Right atrium auricular region (tissue), 2 donors: Measurements from ENCODE around the gene MAIP1. TPM values are rescaled to one million over a fixed set of nuclear protein-coding genes. Genes with fewer than 3 reads are reported as not detected.
"Not testable (repeated sequence)": the region's sequence is repeated elsewhere in the genome, so short reads cannot be mapped to it uniquely, and the experiment has no call there.

Experiments
- DNase-seq: peaks from one replicate; pipeline ENCODE4 v3.0.0-alpha.2; 2019; ENCODE audit warnings: low spot score
- H3K27ac ChIP-seq, 2 donors: fragments of 200-600 bp; sonication (generic); 1 replicate in 1 of 2; 2 replicates in 1 of 2; pipeline ENCODE4 v1.5.1; 2016 to 2019
- H3K27me3 ChIP-seq, 2 donors: fragments of 200-600 bp; sonication (generic); one replicate each; pipeline versions ENCODE4 v1.5.1 to v1.6.0; 2017 to 2019
- H3K36me3 ChIP-seq: fragments of 200-600 bp; sonication (generic); one replicate; pipeline ENCODE4 v1.5.1; 2016
- H3K4me1 ChIP-seq, 2 donors: fragments of 200-600 bp; sonication (generic); one replicate each; pipeline versions ENCODE4 v1.5.1 to v1.6.0; 2017 to 2019
- H3K4me3 ChIP-seq, 2 donors: fragments of 200-600 bp; sonication (generic); 1 replicate in 1 of 2; 2 replicates in 1 of 2; pipeline ENCODE4 v1.5.1; 2017 to 2019; ENCODE audit warnings: mild to moderate bottlenecking in 1 of 2, moderate library complexity in 1 of 2
- H3K9me3 ChIP-seq, 2 donors: fragments of 200-600 bp; sonication (generic); one replicate each; pipeline ENCODE4 v1.5.1; 2019
- CTCF ChIP-seq, 2 donors: fragments of 200-600 bp; sonication (generic); IDR thresholded peaks; one replicate each; pipeline ENCODE4 v1.5.1; 2019; ENCODE audit warnings: antibody characterized with exemption in 2 of 2
- total RNA-seq, 2 donors: library from RNA; depleted of rRNA; stranded (reverse); fragments of >200 nt; gene quantifications; one replicate each; pipeline ENCODE4 v1.1.0, GENCODE V29; 2016

The MAIP1 gene
- 10 to 100 TPM; 11.0 to 18.2 TPM for total RNA-seq

- H3K27ac ChIP-seq, result peak within 1 kb of the TSS; percentile 90 to 92
- peaks cover 7% of the 10 kb centered on the region for H3K36me3 ChIP-seq
- peaks cover 0 to 41% of the 10 kb centered on the region in 2 donors for H3K4me1 ChIP-seq
- H3K9me3 ChIP-seq, result no peaks in the 10 kb centered on the region
- peak; percentile 82 for DNase-seq
- H3K4me3 ChIP-seq, result peak within 1 kb of the TSS; percentile 88 to 91
- peak in 1 of 2 donors; percentile 48 for TF ChIP-seq CTCF (IDR thresholded peaks at IDR 0.05)
- no peaks in the 10 kb centered on the region for H3K27me3 ChIP-seq
Measured at GRCh38 chr2:199955339-199956061, at the start of gene MAIP1, which contains the start of gene TYW5. Gene MAIP1, plus strand, starts transcription at chr2:199955582. Its CDS starts 217 bp downstream, at chr2:199955799. Gene TYW5, minus strand, starts transcription at chr2:199955491. Its CDS starts 21 bp downstream, at chr2:199955470.

- H3K27me3 ChIP-seq, result no peaks in the 10 kb centered on the region
- peaks cover 0 to 10% of the 10 kb centered on the region in 2 donors for H3K4me1 ChIP-seq
- TF ChIP-seq CTCF (IDR thresholded peaks at IDR 0.05), result no peak
- no peak overlapping the region for H3K4me3 ChIP-seq
- no peaks in the 10 kb centered on the region for H3K36me3 ChIP-seq
- H3K27ac ChIP-seq, result no peak overlapping the region
- DNase-seq, result no peak
- no peaks in the 10 kb centered on the region for H3K9me3 ChIP-seq
Measured at GRCh38 chr2:199907008-199907714, 48.2 kb upstream of the MAIP1 start.

- peaks cover 0 to 26% of the 10 kb centered on the region in 2 donors for H3K4me1 ChIP-seq
- peak overlapping the region; percentile 98 to 99 for H3K27ac ChIP-seq
- DNase-seq, result no peak
- H3K4me3 ChIP-seq, result peak overlapping the region; percentile 92 to 96
- TF ChIP-seq CTCF (IDR thresholded peaks at IDR 0.05), result no peak
- H3K36me3 ChIP-seq, result no peaks in the 10 kb centered on the region
- H3K9me3 ChIP-seq, result no peaks in the 10 kb centered on the region
- H3K27me3 ChIP-seq, result no peaks in the 10 kb centered on the region
Measured at GRCh38 chr2:199910338-199911051, 44.9 kb upstream of the MAIP1 start.

GRCh38 chr2:199911052-199911876 lies 44.1 kb upstream of the MAIP1 start, which contains the start of gene C2orf69:
Gene C2orf69, plus strand, starts transcription at chr2:199911293. Its CDS starts 146 bp downstream, at chr2:199911439.
- Histone ChIP-seq H3K27ac (peak within 1 kb of the TSS; percentile 98 to 99), H3K9me3 (no peaks in the 10 kb centered on the region), H3K36me3 (no peaks in the 10 kb centered on the region), H3K27me3 (no peaks in the 10 kb centered on the region), H3K4me1 (peaks cover 0 to 26% of the 10 kb centered on the region in 2 donors), H3K4me3 (peak within 1 kb of the TSS; percentile 92 to 96)
- no peak for TF ChIP-seq CTCF (IDR thresholded peaks at IDR 0.05)
- DNase-seq, result peak; percentile 97

- no peaks in the 10 kb centered on the region for H3K9me3 ChIP-seq
- no peak for DNase-seq
- peaks cover 0 to 26% of the 10 kb centered on the region in 2 donors for H3K4me1 ChIP-seq
- peak overlapping the region; percentile 98 to 99 for H3K27ac ChIP-seq
- H3K36me3 ChIP-seq, result peaks cover 3% of the 10 kb centered on the region
- H3K27me3 ChIP-seq, result no peaks in the 10 kb centered on the region
- no peak for TF ChIP-seq CTCF (IDR thresholded peaks at IDR 0.05)
- H3K4me3 ChIP-seq, result peak overlapping the region; percentile 92 to 96
Measured at GRCh38 chr2:199911877-199912161, 43.6 kb upstream of the MAIP1 start.

- H3K27ac ChIP-seq, result peak overlapping the region in 1 of 2 donors; percentile 99
- not testable (repeated sequence) for DNase-seq, H3K36me3 ChIP-seq, H3K27me3 ChIP-seq, H3K9me3 ChIP-seq
- H3K4me1 ChIP-seq, result peaks cover 0 to 26% of the 10 kb centered on the region in 2 donors
- peak overlapping the region in 1 of 2 donors; percentile 96 for H3K4me3 ChIP-seq
Measured at GRCh38 chr2:199912553-199913114, 42.7 kb upstream of the MAIP1 start.
